Measurements from ENCODE around the gene FBXO36.

DNA sequence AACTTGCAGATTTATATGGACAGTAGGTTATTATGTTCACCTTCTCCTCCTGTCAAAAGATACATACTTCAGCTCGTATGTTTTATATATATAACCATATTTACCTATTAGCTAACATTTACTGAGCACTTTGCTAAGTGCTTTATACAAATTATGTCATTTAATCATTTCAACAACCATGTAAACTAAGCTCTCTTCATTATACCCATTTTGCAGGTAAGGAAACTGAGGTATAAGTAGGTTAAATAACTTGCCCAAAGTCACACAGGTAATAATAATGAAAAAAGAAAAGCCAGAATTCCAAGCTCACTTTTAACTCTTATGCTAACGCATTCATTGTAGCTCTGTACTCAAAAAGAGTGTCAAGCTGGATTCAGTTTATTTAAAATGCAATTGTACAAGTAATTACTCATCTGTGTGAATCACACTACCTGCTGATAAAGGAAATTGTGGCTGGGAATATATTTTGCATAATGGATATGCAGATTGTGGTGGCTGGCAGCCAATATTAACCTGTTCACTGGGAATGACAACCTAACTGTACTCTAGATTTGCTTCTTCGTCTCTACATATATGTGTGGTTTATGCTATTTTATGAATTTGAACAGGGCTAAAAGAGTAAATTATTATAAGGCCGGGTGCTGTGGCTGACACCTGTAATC, 125.8 kb downstream of the FBXO36 start:
- TF ChIP-seq CTCF (IDR thresholded peaks at IDR 0.05): no peak
- TF ChIP-seq POLR2AphosphoS5 (IDR thresholded peaks at IDR 0.05): no peak
- no peak for TF ChIP-seq POLR2A (IDR thresholded peaks at IDR 0.05)

Data from prostate gland (tissue), 2 donors.